Measurements from ENCODE around the gene MCC. TPM values are rescaled to one million over a fixed set of nuclear protein-coding genes. Genes with fewer than 3 reads are reported as not detected.

Gene MCC
- total and polyA plus RNA-seq, 2 of the 4 experiments (the other 2 are of a cell fraction) = 5.0 to 20.6 TPM

DNA sequence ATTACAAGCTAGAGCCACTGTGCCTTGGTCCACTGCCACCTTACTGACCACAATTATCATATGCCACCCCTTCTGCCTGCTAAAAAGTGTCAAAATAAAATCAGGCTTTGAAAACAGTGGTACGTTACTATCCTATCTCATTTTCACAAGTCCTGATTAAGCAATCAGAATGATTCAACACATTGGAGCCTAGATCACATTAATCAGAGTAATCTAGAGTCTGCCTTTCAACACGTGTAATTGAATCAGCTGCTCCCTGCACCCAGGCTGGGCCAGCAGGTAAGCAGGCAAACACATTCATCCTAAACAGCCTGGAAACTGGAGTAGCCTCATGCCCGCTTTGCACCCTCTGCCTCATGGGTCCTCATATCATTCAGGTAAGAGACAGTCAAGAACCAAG is 325.5 kb downstream of the MCC start:
- no peak overlapping the region for H2BK5ac ChIP-seq (ENCODE audit: low read depth, low read length, poor library complexity, severe bottlenecking)
- no peak overlapping the region for H3K4me3 ChIP-seq (ENCODE audit: insufficient read depth, low read depth, low read length)
- H2AFZ ChIP-seq (replicated peaks; ENCODE audit: low read length, poor library complexity) = no peak overlapping the region
- H3K4me1 ChIP-seq (ENCODE audit: control insufficient read depth, insufficient read depth, low read length) = peaks cover 21% of the 10 kb centered on the region
- H3K9ac ChIP-seq (ENCODE audit: low read depth, low read length) = no peak overlapping the region
- H3K4me2 ChIP-seq (ENCODE audit: low read depth, low read length) = no peak overlapping the region
- no peak overlapping the region for H3K56ac ChIP-seq (ENCODE audit: extremely low read depth, insufficient read depth, low read length)
- no peak overlapping the region for H3K27ac ChIP-seq (ENCODE audit: insufficient read depth, low read length)
- DNase-seq = peak; percentile 65
- H4K8ac ChIP-seq (ENCODE audit: low read depth in 2 of 2, low read length in 2 of 2) = no peak overlapping the region
- POLR2A ChIA-PET (ENCODE audit: unreplicated experiment) = no interaction called here
- peaks cover 8% of the 10 kb centered on the region; the same call in 1 of the 2 replicates for H3K9me1 ChIP-seq (ENCODE audit: insufficient read depth, low read length)
- H3K79me1 ChIP-seq (ENCODE audit: low read depth in 1 of 2, low read length in 2 of 2) = peaks cover 13 to 27% of the 10 kb centered on the region in 2 experiments; a peak in 3 of 4 replicates
- TF ChIP-seq BHLHE40 (IDR thresholded peaks at IDR 0.05; ENCODE audit: low read depth, low read length) = peak; percentile 34; the same call in 1 of the 2 replicates
- TF ChIP-seq, protein P1, sequence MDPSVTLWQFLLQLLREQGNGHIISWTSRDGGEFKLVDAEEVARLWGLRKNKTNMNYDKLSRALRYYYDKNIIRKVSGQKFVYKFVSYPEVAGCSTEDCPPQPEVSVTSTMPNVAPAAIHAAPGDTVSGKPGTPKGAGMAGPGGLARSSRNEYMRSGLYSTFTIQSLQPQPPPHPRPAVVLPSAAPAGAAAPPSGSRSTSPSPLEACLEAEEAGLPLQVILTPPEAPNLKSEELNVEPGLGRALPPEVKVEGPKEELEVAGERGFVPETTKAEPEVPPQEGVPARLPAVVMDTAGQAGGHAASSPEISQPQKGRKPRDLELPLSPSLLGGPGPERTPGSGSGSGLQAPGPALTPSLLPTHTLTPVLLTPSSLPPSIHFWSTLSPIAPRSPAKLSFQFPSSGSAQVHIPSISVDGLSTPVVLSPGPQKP (IDR thresholded peaks at IDR 0.05; ENCODE audit: borderline replicate concordance, low read depth, low read length) = no peak
- TF ChIP-seq FOS (IDR thresholded peaks at IDR 0.05; ENCODE audit: low read depth, low read length) = 0 out of 2 replicates have a peak, but pooled peaks have one; percentile 17
- TF ChIP-seq CEBPB (IDR thresholded peaks at IDR 0.05; ENCODE audit: low read depth, low read length) = peak; percentile 94
- no peaks in the 10 kb centered on the region for H3K9me3 ChIP-seq (ENCODE audit: control insufficient read depth, insufficient read depth, low read length)
- no CpG with 5 or more reads among the region's 3 CpGs for WGBS, 2 experiments (ENCODE audit: extremely low coverage in 2 of 2, insufficient read length in 1 of 2)
- no peak overlapping the region; the same call in 1 of the 2 replicates for H2BK120ac ChIP-seq (ENCODE audit: low read depth, low read length)
- no peak overlapping the region for H2BK15ac ChIP-seq (ENCODE audit: low read depth, low read length)
- no peak overlapping the region for H3K23ac ChIP-seq (ENCODE audit: low read depth, low read length)
- ATAC-seq (ENCODE audit: low read depth) = no peak
- in situ Hi-C loops (cut with MboI; ENCODE audit: low sequenced_read_pairs) (no loop called here), dilution Hi-C loops (cut with HindIII; ENCODE audit: low sequenced_read_pairs, unreplicated experiment) (no loop called here), intact Hi-C loops (cut with micrococcal nuclease) (no loop called here)
- no peak overlapping the region for H4K91ac ChIP-seq (ENCODE audit: insufficient read depth, low read depth, low read length)
- no TSS peak for BruUV-seq (replicated peaks)
- H4K20me1 ChIP-seq (ENCODE audit: insufficient read depth, low read length) = peaks cover 7% of the 10 kb centered on the region
- no peaks in the 10 kb centered on the region for H3K27me3 ChIP-seq (ENCODE audit: control insufficient read depth, insufficient read depth, low read length)
- 0 out of 2 replicates have a peak overlapping the region, but pooled peaks have one; percentile 27 for H2BK20ac ChIP-seq (ENCODE audit: low read depth, low read length)
- no peak overlapping the region for H4K5ac ChIP-seq (ENCODE audit: low read depth, low read length)
- 0 out of 2 replicates have a peak, but pooled peaks cover 2% of the 10 kb centered on the region for H3K36me3 ChIP-seq (ENCODE audit: control insufficient read depth, insufficient read depth, low read length)
- H3K14ac ChIP-seq (replicated peaks; ENCODE audit: low read depth, low read length) = no peak overlapping the region
- no peak overlapping the region for H2AK9ac ChIP-seq (replicated peaks; ENCODE audit: low read depth, low read length, poor library complexity)
- CTCF ChIA-PET = no interaction called here
- H3K4ac ChIP-seq (ENCODE audit: low read depth, low read length) = peak overlapping the region; percentile 17
- peak overlapping the region; percentile 62; the same call in 1 of the 2 replicates for H3K18ac ChIP-seq (ENCODE audit: low read depth, low read length)
- 0 out of 2 replicates have a peak overlapping the region, but pooled peaks have one; percentile 14 for H2AK5ac ChIP-seq (ENCODE audit: low read depth, low read length)
